Suprapubic skin (tissue), 4 donors: Measurements from ENCODE around the gene HTR1D. TPM values are rescaled to one million over a fixed set of nuclear protein-coding genes. Genes with fewer than 3 reads are reported as not detected.

Experiments
- DNase-seq, 2 donors: peaks; one replicate each; pipeline ENCODE4 v3.0.0-alpha.2; 2019; ENCODE audit warnings: low spot score in 2 of 2
- H3K27ac ChIP-seq: fragments of 200-600 bp; sonication (generic); one replicate; pipeline ENCODE4 v1.5.1; 2019
- H3K27me3 ChIP-seq: fragments of 200-600 bp; sonication (generic); one replicate; pipeline ENCODE4 v1.5.1; 2019
- H3K36me3 ChIP-seq: fragments of 200-600 bp; sonication (generic); one replicate; pipeline ENCODE4 v1.5.1; 2019
- H3K4me1 ChIP-seq: fragments of 200-600 bp; sonication (generic); one replicate; pipeline ENCODE4 v1.5.1; 2019
- H3K4me3 ChIP-seq: fragments of 200-600 bp; sonication (generic); one replicate; pipeline ENCODE4 v1.5.1; 2019; ENCODE audit warnings: mild to moderate bottlenecking
- H3K9me3 ChIP-seq: fragments of 200-600 bp; sonication (generic); one replicate; pipeline ENCODE4 v1.5.1; 2019
- CTCF ChIP-seq, 2 donors: fragments of 200-600 bp in 1 of 2; fragments of 450-650 bp in 1 of 2; sonication (generic) in 1 of 2; IDR thresholded peaks; one replicate each; pipeline ENCODE4 v1.5.1; 2016 to 2019; ENCODE audit warnings: antibody characterized with exemption in 2 of 2, mild to moderate bottlenecking in 1 of 2, moderate library complexity in 1 of 2
- EP300 ChIP-seq: sonication (generic); formaldehyde crosslinking; IDR thresholded peaks from one replicate; pipeline ENCODE4 v1.6.1; 2017; ENCODE audit warnings: antibody characterized with exemption
- POLR2A ChIP-seq, 2 donors: fragments of 450-650 bp; IDR thresholded peaks; one replicate each; pipeline ENCODE4 v1.6.1; 2017; ENCODE audit warnings: antibody characterized with exemption in 2 of 2, mild to moderate bottlenecking in 2 of 2, moderate library complexity in 2 of 2
- POLR2AphosphoS5 ChIP-seq, 3 donors: sonication (generic); formaldehyde crosslinking; IDR thresholded peaks; one replicate each; pipeline ENCODE4 v1.6.1; 2017; ENCODE audit warnings: antibody characterized with exemption in 3 of 3
- WGBS: methylation state at CpG from one replicate; pipeline ENCODE4 v1.1.5; 2018; 5-methylcytosine and 5-hydroxymethylcytosine counted together
- total RNA-seq, 4 donors: library from RNA; depleted of rRNA; stranded (reverse); fragments of >200 nt; gene quantifications; one replicate each; pipeline ENCODE4 v1.1.0, GENCODE V29; 2016

Gene HTR1D
- total RNA-seq, 4 donors from 2014 or later = not detected

- DNase-seq = no peak
- no peaks in the 10 kb centered on the region for H3K36me3 ChIP-seq
- TF ChIP-seq EP300 (no peak), POLR2A (IDR thresholded peaks at IDR 0.05) (no peak), POLR2AphosphoS5 (IDR thresholded peaks at IDR 0.05) (no peak), CTCF (IDR thresholded peaks at IDR 0.05) (no peak)
- H3K9me3 ChIP-seq = no peaks in the 10 kb centered on the region
- no peaks in the 10 kb centered on the region for H3K27me3 ChIP-seq
- WGBS = 82% methylated on average over 6 of the region's 6 CpGs
- H3K4me3 ChIP-seq = peak overlapping the region; percentile 62
- peaks cover 21% of the 10 kb centered on the region for H3K4me1 ChIP-seq
- peak overlapping the region; percentile 71 for H3K27ac ChIP-seq
Observed at GRCh38 chr1:23178414-23178813, 38.9 kb downstream of the HTR1D start.

- 1% methylated on average over 11 of the region's 62 CpGs for WGBS
- peak overlapping the region; percentile 62 for H3K4me3 ChIP-seq
- DNase-seq = peak; percentile 88
- no peaks in the 10 kb centered on the region for H3K27me3 ChIP-seq
- peak overlapping the region; percentile 71 for H3K27ac ChIP-seq
- TF ChIP-seq POLR2AphosphoS5 (IDR thresholded peaks at IDR 0.05) (peak in 2 of 3 donors; percentile 32 to 65), CTCF (IDR thresholded peaks at IDR 0.05) (peak; percentile 22 to 29), EP300 (no peak), POLR2A (IDR thresholded peaks at IDR 0.05) (no peak)
- peaks cover 21% of the 10 kb centered on the region for H3K4me1 ChIP-seq
- H3K36me3 ChIP-seq = no peaks in the 10 kb centered on the region
- H3K9me3 ChIP-seq = no peaks in the 10 kb centered on the region
Observed at GRCh38 chr1:23177438-23178380, 39.6 kb downstream of the HTR1D start.

GRCh38 chr1:23177031-23177430, 40.3 kb downstream of the HTR1D start:
- no peak for DNase-seq
- Histone ChIP-seq H3K27ac (peak overlapping the region; percentile 71), H3K9me3 (no peaks in the 10 kb centered on the region), H3K4me1 (peaks cover 21% of the 10 kb centered on the region), H3K27me3 (no peaks in the 10 kb centered on the region), H3K36me3 (no peaks in the 10 kb centered on the region), H3K4me3 (peak overlapping the region; percentile 62)
- no peak for TF ChIP-seq POLR2A (IDR thresholded peaks at IDR 0.05)
- TF ChIP-seq EP300 = no peak
- no peak for TF ChIP-seq CTCF (IDR thresholded peaks at IDR 0.05)
- no peak for TF ChIP-seq POLR2AphosphoS5 (IDR thresholded peaks at IDR 0.05)
- 33% methylated on average over 10 of the region's 10 CpGs for WGBS

- DNase-seq = no peak
- Histone ChIP-seq H3K4me3 (no peak overlapping the region), H3K9me3 (no peaks in the 10 kb centered on the region), H3K4me1 (peaks cover 37% of the 10 kb centered on the region), H3K36me3 (no peaks in the 10 kb centered on the region), H3K27me3 (no peaks in the 10 kb centered on the region), H3K27ac (no peak overlapping the region)
- TF ChIP-seq POLR2AphosphoS5 (IDR thresholded peaks at IDR 0.05) = no peak
- no peak for TF ChIP-seq CTCF (IDR thresholded peaks at IDR 0.05)
- TF ChIP-seq POLR2A (IDR thresholded peaks at IDR 0.05) = no peak
- no peak for TF ChIP-seq EP300
- WGBS = 39% methylated on average over 1 of the region's 1 CpG
Observed at GRCh38 chr1:23174426-23175110, 42.7 kb downstream of the HTR1D start.
